GM12865 (cell line): ENCODE results near the gene NCBP1.

Experiments used
- DNase-seq: peaks from one replicate; pipeline ENCODE4 v3.0.0; 2010; ENCODE audit warnings: low read depth
- H3K4me3 ChIP-seq: 2 replicates; pipeline ENCODE4 v1.5.1; 2011; ENCODE audit warnings: mild to moderate bottlenecking, low read depth, low read length, control low read depth
- CTCF ChIP-seq: IDR thresholded peaks from 2 replicates; pipeline ENCODE4 v1.5.1; 2011; ENCODE audit warnings: low read length, control low read depth, low read depth, inconsistent platforms; ENCODE audit not compliant: insufficient read depth; ENCODE audit errors: missing control alignments

Gene NCBP1

GRCh38 chr9:97672403-97672802 lies 38.8 kb downstream of the NCBP1 start:
- TF ChIP-seq CTCF: no peak
- no peak for DNase-seq
- H3K4me3 ChIP-seq: no peak overlapping the region

GRCh38 chr9:97673922-97674321 lies 40.3 kb downstream of the NCBP1 start:
- TF ChIP-seq CTCF: no peak
- no peak for DNase-seq

GRCh38 chr9:97675655-97676054 lies 42.0 kb downstream of the NCBP1 start:
- no peak overlapping the region for H3K4me3 ChIP-seq
- peak; percentile 17 for DNase-seq
- TF ChIP-seq CTCF: no peak

More at GRCh38 chr9:97673922-97674321, 40.3 kb downstream of the NCBP1 start:
- no peak overlapping the region for H3K4me3 ChIP-seq

DNA sequence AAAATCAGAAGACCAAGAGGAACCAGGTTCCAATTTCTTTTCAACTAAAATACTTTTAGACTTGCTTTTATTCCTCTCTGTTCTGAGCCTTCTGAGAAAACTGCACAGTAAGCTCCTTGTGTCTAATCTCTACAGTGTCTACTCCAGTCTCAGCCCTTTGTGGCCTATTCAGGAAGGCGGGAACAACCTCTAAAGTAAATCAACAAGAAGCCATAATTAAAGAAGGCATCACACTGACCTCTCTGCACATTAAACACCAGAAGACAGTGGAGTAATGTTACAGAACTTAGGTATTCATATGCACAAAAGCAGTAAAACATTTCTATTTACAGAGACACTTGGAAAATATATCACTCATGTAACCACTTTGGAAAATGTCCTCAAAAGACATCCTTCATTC lies 48.6 kb downstream of the NCBP1 start:
- no peak for DNase-seq
- no peak overlapping the region for H3K4me3 ChIP-seq
- no peak for TF ChIP-seq CTCF

DNA sequence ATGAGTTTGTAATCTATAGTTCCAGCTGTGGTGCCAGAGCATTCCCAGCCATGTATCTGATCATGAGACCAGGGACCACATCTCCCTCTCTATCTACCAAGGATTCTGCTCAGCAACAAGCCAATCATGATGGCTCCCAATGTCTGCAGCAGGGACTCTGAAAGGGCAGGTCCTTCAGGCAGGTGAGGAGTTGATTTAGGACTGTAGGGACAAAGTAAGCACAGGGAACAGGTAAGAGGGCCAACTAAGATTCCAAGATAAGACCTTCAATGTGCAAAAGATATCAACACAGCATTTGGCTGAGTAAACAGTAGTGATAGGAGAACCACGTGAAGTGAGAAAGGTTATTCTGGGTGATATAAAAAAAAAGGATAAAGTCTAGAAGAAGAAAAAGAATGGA lies 55.0 kb downstream of the NCBP1 start:
- no peak for DNase-seq
- no peak for TF ChIP-seq CTCF
- no peak overlapping the region for H3K4me3 ChIP-seq

DNA sequence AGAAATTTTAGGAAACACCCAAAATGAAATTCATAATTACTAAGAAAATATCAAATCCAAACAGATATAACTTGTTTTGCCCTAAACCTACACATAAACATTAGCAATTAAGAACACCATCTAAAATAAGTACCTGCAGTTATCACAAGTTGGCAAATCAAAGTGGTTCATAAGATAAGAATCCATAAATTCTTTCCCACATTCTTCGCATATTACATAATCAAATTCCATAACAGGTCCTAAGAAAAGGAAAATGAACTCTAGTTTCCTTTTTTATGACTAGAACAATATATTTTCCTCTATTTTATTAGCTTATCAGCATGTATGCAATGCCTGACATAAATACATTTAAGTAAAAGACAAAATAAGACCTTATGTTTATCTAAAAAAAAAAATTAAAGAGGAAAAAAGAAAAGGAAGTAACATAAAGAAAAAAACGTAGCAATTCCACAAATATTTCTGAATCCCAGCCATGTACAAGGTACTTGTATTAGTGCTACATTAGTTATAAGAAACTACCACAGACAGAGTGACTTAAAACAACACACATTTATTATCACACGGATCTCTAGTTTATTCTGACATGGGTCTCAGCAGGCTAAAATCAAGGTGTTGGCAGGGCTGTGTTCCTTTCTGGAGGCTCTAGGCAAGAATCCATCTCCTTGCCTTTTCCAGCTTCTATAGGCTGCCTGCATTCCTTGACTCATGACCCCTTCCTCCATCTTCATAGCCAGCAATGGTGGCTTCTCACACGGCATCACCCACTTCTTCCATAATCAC lies 56.0 kb downstream of the NCBP1 start:
- no peak overlapping the region for H3K4me3 ChIP-seq
- TF ChIP-seq CTCF: no peak
- no peak for DNase-seq

DNA sequence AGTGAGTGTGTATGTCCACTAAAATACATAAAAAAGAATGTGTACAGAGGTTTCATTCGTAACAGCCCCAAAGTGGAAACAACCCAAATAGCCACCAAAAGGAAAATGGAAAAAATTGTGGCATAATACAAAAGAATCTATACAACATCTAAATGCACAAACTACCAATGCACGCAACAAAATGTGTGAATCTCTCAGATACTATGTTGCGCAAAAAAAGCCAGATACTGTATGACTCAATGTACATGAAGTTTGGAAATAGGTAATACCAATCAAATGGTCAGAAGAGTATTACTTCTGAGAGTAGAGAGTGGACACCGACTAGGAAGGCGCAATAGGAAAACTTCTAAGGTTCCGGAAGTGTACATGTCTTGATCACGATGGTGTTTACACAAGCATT lies 61.1 kb downstream of the NCBP1 start:
- no peak for DNase-seq
- no peak overlapping the region for H3K4me3 ChIP-seq
- TF ChIP-seq CTCF: no peak
